PC-9 (cell line): ENCODE results near the gene RAB31. TPM values are rescaled to one million over a fixed set of nuclear protein-coding genes. Genes with fewer than 3 reads are reported as not detected.
A peak's percentile ranks its signal among the peaks of the same experiment; 100 is the strongest.

Experiments
- BruUV-seq: library from RNA; stranded (reverse); fragments of 400-500 nt; replicated peaks from 2 replicates; lab custom pipeline; 2021; lab: Mats Ljungman, UMichigan
- CTCF ChIA-PET: fragments of 300-600 bp; sonication (Branson Sonifier 250); formaldehyde crosslinking; loops from one replicate; lab custom pipeline; 2022; ENCODE audit warnings: antibody characterized with exemption; lab: Charles Lee
- POLR2A ChIA-PET: fragments of 300-600 bp; sonication (Branson Sonifier 250); formaldehyde crosslinking; loops from one replicate; lab custom pipeline; 2022; ENCODE audit warnings: antibody characterized with exemption; ENCODE audit not compliant: unreplicated experiment; lab: Charles Lee
- DNase-seq, 2 experiments: peaks; one replicate each; pipeline versions ENCODE4 v3.0.0 to v3.0.0-alpha.2; 2015 to 2022; ENCODE audit warnings: mixed read lengths in 1 of 2
- H2AFZ ChIP-seq: fragments of 200-600 bp; sonication (generic); 2 replicates; pipeline ENCODE4 v1.8.1; 2017; ENCODE audit warnings: antibody characterized with exemption
- H3F3A ChIP-seq: fragments of 200-600 bp; sonication (generic); 2 replicates; pipeline ENCODE4 v1.8.1; 2017; ENCODE audit warnings: antibody characterized with exemption, mild to moderate bottlenecking, low read depth; ENCODE audit not compliant: insufficient read depth
- H3K27ac ChIP-seq: fragments of 200-600 bp; sonication (generic); 2 replicates; pipeline ENCODE4 v1.6.1; 2016; ENCODE audit warnings: mixed run types
- H3K27me3 ChIP-seq: fragments of 200-600 bp; sonication (generic); 2 replicates; pipeline ENCODE4 v1.6.1; 2016; ENCODE audit warnings: low read depth, mixed run types; ENCODE audit not compliant: insufficient read depth
- H3K36me3 ChIP-seq: fragments of 200-600 bp; sonication (generic); 2 replicates; pipeline ENCODE4 v1.6.1; 2016; ENCODE audit warnings: low read depth, mixed run types
- H3K4me1 ChIP-seq: fragments of 200-600 bp; sonication (generic); replicated peaks from 2 replicates; pipeline ENCODE4 v1.6.1; 2016; ENCODE audit warnings: mixed run types; ENCODE audit not compliant: insufficient read depth
- H3K4me2 ChIP-seq: fragments of 200-600 bp; sonication (generic); 2 replicates; pipeline ENCODE4 v1.6.1; 2017; ENCODE audit warnings: mixed run types
- H3K4me3 ChIP-seq: fragments of 200-600 bp; sonication (generic); 2 replicates; pipeline ENCODE4 v1.6.1; 2016; ENCODE audit warnings: mixed run types
- H3K79me2 ChIP-seq: fragments of 200-600 bp; sonication (generic); 2 replicates; pipeline ENCODE4 v1.6.1; 2017; ENCODE audit warnings: low read depth, mixed run types
- H3K9me2 ChIP-seq: fragments of 200-600 bp; sonication (generic); 2 replicates; pipeline ENCODE4 v1.8.1; 2017; ENCODE audit warnings: mild to moderate bottlenecking; ENCODE audit not compliant: insufficient read depth
- H3K9me3 ChIP-seq: fragments of 200-600 bp; sonication (generic); 2 replicates; pipeline ENCODE4 v1.8.1; 2016; ENCODE audit warnings: low read depth; ENCODE audit not compliant: insufficient read depth
- H4K20me1 ChIP-seq: fragments of 200-600 bp; sonication (generic); 2 replicates; pipeline ENCODE4 v1.8.1; 2017; ENCODE audit not compliant: insufficient read depth
- CTCF ChIP-seq: fragments of 200-600 bp; sonication (generic); conservative IDR thresholded peaks from 2 replicates; pipeline ENCODE4 v1.6.1; 2017; ENCODE audit warnings: mixed run types, antibody characterized with exemption, mild to moderate bottlenecking, moderate library complexity
- EZH2 ChIP-seq: fragments of 200-600 bp; sonication (generic); IDR thresholded peaks from 2 replicates; pipeline ENCODE4 v1.8.0; 2017; ENCODE audit warnings: antibody characterized with exemption, low read depth
- intact Hi-C: fragments of 100-400 bp; cut with micrococcal nuclease; formaldehyde crosslinking; loops from one replicate; pipeline ENCODE4 v1.10.0; 2022; ENCODE audit not compliant: unreplicated experiment
- total RNA-seq: library from RNA; stranded (reverse); gene quantifications from 2 replicates; pipeline ENCODE4 v1.2.3, GENCODE V29; 2021

Gene RAB31
- total RNA-seq, 1 experiment from 2014 or later: 51.0 TPM

GRCh38 chr18:9852266-9853081, 144.4 kb downstream of the RAB31 start:
- intact Hi-C loops: loop anchor here (5.0 kb wide), 1 partner anchor 100 kb away; no protein-coding TSS in a partner anchor
- CTCF ChIA-PET: interaction anchor here (0.7 kb wide), 1 partner anchor 126 kb away, joined by 3 read pairs; no protein-coding TSS in a partner anchor
- peaks cover 49% of the 10 kb centered on the region for H3F3A ChIP-seq
- no peak for TF ChIP-seq EZH2
- TF ChIP-seq CTCF: no peak
- H3K4me2 ChIP-seq: no peak overlapping the region
- no peaks in the 10 kb centered on the region for H3K9me2 ChIP-seq
- H3K4me3 ChIP-seq: no peak overlapping the region
- peaks cover 51% of the 10 kb centered on the region for H3K4me1 ChIP-seq
- H3K27ac ChIP-seq: no peak overlapping the region
- H3K79me2 ChIP-seq: peaks cover 19% of the 10 kb centered on the region
- POLR2A ChIA-PET: no interaction called here
- peaks cover 8% of the 10 kb centered on the region for H3K9me3 ChIP-seq
- H3K27me3 ChIP-seq: no peaks in the 10 kb centered on the region
- no peaks in the 10 kb centered on the region for H4K20me1 ChIP-seq
- 0 out of 2 replicates have a peak, but pooled peaks cover 15% of the 10 kb centered on the region for H3K36me3 ChIP-seq
- DNase-seq: peak in 1 of 2 experiments; percentile 20
- no TSS peak for BruUV-seq
- no peak overlapping the region for H2AFZ ChIP-seq

DNA sequence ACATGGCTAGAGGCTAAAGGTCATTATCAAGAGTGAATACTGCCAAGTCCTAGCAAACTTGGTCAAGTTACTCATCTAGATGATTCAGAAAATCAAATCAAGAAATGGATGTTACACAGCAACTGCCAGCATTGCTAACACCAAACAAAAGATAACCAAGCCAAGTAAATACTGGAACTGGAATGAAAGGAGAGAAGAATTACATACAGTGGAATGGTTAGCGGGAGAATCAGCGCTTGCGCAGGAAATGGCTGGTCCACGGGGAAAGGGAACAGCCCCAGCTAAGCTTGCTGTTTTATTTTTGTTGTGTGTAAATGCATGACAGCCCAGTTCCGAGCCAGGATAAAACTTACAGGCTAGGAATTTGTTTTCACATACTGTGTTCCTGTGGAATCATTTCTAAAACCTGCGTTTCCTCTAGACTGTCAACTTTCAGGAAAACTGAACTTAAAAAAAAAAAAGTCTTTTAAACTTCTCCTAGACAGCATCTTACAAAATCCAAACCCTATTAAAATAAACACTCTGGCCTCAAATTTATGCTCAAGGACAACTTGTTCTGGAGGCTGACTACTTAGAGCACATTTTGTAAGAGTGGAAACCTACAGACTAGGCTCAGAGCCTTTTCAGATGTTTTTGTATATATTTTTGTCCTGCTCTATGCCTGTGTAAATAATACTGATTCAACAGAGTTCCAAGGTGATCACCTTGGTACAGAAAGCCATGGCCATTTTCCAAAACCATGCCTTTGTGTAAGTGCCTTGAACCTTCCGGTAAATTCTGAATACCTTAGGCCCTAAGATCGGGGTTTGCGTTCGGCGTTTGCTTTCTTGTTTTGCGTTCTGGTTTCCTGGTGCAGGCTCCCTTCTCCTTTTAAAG, 146.9 kb downstream of the RAB31 start:
- Histone ChIP-seq H3K4me2 (no peak overlapping the region), H4K20me1 (no peaks in the 10 kb centered on the region), H3K4me3 (no peak overlapping the region), H3K9me3 (peaks cover 8% of the 10 kb centered on the region), H3K4me1 (peaks cover 27% of the 10 kb centered on the region), H3F3A (peaks cover 25% of the 10 kb centered on the region), H2AFZ (no peak overlapping the region), H3K9me2 (no peaks in the 10 kb centered on the region), H3K36me3 (peaks cover 16% of the 10 kb centered on the region), H3K27ac (no peak overlapping the region), H3K27me3 (no peaks in the 10 kb centered on the region), H3K79me2 (peaks cover 19% of the 10 kb centered on the region)
- ChIA-PET POLR2A (no interaction called here), CTCF (no interaction called here)
- no TSS peak for BruUV-seq
- peak in 1 of 2 experiments; percentile 16 for DNase-seq
- TF ChIP-seq CTCF (no peak), EZH2 (no peak)
- intact Hi-C loops: loop anchor here (5.0 kb wide), 1 partner anchor 97 kb away; no protein-coding TSS in a partner anchor

DNA sequence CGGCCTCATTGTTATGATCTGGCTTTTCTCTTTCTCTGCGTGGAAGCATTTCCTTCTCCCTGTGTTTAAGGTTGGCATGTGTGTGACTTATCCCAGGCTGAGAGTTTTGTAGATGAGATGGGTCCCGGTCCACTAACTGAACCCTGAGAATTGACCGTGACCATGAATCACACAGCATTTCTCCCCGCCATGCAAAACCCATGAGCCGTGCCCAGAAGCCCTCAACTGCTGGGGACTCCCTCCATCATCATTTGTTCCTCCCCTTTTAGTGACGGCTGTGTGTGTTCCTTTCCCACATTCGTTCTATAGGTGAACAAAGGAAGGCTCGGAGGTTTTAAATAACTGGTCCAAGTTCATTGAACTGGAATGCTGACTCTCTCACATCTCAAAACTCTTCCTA, 147.6 kb downstream of the RAB31 start:
- intact Hi-C loops: no loop called here
- H3K36me3 ChIP-seq: peaks cover 23% of the 10 kb centered on the region

More for the DNA sequence above, 147.6 kb downstream of the RAB31 start:
- no TSS peak for BruUV-seq
- Histone ChIP-seq H3F3A (peaks cover 18% of the 10 kb centered on the region; the same call in 1 of the 2 replicates), H3K4me2 (no peak overlapping the region), H3K9me3 (peaks cover 8% of the 10 kb centered on the region), H3K4me3 (no peak overlapping the region), H4K20me1 (no peaks in the 10 kb centered on the region), H3K4me1 (peaks cover 21% of the 10 kb centered on the region), H3K27ac (no peak overlapping the region), H3K9me2 (no peaks in the 10 kb centered on the region), H3K79me2 (peaks cover 15% of the 10 kb centered on the region), H3K27me3 (no peaks in the 10 kb centered on the region), H2AFZ (no peak overlapping the region)
- TF ChIP-seq CTCF (no peak), EZH2 (no peak)
- POLR2A ChIA-PET: no interaction called here
- CTCF ChIA-PET: no interaction called here
- no peak for DNase-seq
